GM19043 (cell line): Measurements from ENCODE around the gene ADRB2.

Experiments used
- ATAC-seq: cut with Tn5 transposase; IDR thresholded peaks from one replicate; pipeline ENCODE4 v1.9.1; 2021; ENCODE audit warnings: low read depth; ENCODE audit not compliant: unreplicated experiment

Gene ADRB2

DNA sequence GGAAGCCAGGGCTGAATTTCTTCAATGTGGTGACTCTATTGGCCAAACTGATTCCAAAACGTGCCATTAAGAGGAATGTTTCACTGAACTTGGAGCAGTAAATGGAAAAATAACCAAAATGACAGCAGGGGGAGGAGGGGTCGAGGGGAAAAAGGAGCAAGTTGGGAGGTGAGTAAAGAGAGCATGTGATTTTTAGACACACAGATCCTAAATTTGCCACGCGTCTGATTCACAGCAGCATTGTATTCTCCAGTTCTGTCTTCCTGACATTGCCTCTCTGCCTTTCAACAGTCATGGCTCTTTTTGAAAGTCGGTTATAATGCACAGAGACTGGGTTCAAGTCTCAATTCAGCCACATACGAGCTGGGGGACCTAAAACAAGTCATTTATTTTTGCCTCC, 22.0 kb upstream of the ADRB2 start:
- ATAC-seq, result no peak

DNA sequence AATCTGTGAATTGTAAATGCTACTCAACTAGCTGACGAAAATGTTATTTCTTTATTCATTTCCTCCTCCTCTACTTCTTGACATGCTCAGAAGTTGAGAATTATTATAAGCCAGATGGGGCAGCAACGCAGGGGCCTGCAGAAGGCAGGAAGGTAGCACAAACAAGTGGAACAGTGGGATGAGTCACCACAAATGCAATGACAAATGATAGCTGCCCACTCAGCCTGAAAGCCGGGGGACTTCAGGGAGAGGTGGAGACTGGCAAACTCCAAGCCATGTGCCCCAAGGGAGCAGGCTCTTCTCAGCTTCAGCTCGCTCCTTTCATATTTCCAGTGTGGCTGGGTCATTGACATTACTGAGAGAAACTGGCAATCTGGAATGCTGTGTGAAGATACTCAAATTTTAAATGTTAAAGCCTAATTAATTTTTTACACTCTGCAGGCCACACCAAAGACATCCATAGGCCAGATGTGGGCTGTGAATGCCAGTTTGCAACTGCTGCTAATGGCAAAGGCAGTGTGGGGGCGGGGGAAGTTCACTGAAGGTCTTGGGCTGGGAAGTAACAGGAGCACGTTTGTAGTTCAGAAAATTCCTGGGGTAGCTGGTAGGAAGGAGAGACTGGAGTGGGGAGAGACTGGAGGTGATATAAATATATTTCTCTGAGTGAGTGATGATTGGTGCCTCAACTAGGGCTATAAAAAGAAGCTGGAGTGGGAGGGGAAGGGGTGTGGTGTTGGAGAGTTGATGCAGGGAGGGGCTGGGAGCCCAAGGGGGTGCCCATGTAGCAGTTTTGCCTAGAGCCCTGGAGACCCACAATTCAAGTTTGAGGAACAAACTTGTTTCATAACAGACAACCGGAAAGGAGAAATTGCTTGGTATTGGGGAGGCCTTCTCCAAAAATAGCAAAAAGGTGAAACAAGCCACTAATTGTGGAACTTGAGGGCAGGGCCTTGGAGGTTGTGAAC, 20.8 kb upstream of the ADRB2 start:
- peak; percentile 38 for ATAC-seq

DNA sequence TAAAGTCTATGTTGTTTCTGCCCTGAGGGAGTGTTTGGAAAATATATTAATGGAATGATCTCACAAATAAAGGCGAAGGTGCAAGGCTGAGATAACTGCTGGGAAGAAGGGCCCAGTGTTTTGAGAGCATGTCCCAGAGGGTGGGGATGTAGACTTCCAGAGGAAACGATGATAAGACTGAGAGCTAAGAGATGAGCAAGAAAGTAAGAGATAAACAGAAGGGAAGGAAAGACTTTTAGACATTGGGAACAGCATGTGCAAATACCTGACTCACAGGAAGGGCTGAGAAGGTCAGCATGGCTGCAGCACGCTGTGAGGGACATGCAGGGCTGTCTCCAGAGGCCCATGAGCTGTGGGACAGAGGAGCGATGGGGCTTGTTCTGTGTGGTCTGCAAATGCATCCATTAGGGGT, 19.9 kb upstream of the ADRB2 start:
- no peak for ATAC-seq

DNA sequence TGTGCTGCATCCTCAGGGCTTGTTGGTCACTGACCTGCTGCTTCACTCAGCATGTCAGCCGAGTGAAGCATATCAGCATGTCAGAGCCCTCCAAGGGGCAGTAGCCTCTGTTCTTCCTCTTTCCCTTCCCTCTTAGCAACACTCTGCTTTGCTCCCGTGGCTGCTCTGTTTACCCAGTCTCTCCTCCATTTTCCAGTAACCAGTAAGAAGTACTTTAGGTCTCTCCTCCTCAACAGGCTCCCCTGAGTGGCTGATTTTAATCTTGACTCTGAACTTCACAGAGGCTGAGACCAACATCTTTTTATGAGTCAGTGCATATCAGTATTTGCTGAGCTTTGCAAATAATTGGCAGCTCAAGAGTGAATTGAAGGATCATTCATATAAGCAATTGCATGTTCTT, 18.6 kb upstream of the ADRB2 start:
- no peak for ATAC-seq

DNA sequence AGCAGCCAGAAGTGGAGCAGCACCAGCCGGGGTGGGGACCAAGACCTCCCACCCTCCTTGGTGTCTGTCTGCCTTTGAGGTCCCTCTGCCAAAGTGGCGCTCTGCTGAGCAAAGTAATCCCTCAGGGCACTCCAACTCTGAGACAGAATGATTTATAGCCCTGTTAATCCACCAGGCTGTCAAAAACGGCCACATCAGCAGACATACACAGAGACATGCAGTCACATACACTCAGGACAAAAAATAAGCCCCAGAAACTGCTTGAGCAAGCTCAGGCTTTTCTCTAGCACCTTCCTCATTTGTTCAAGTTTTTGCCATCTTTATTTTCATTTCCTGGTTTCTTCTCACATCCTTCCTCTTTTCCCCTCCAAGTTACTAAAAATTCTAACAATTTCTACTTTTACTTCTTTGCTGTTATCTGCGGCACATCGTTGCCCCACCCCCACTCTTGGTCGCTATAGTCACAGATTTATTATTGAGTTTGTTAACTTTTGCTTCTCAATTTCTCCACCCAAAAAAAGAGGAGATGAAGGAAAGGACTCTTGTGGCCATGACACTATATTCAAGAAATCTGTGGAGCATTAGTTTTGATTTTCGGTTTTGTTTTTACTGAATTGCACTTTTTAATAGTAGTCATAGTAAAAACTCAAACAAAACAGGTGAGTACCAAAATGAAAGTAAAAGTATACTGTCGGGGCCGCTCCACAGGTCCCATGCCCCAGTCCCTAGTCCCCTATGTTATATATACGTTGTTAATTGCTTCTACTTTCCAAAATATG, 17.4 kb upstream of the ADRB2 start:
- peak; percentile 58 for ATAC-seq

DNA sequence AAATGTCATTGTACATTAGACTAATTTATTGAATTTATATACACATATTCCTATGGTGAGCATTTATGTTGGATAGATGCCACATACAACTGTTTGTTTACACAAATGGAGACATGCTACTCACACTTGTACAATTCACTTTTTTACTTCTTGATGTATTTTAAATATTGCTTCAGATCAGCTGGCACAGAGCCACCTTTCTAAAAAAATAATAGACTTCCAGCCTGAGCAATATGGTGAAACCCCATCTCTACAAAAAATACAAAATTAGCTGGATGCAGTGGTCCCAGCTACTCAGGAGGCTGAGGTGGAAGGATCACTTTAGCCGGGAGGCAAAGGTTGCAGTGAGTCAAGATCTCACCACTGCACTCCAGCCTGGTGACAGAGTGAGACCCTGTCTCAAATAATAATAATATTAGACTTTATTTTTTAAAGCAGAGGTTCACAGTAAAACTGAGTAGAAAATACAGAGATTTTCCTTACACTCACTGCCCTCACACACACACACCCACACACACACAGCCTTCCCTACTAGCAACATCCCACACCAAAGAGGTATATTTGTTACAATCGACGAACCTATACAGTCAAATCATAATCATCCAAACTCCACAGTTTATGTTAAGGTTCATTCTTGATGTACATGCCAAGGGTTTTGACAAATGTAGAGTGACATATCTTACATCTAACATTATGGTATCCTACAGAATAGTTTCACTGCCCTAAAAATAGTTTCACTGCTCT, 16.5 kb upstream of the ADRB2 start:
- no peak for ATAC-seq

DNA sequence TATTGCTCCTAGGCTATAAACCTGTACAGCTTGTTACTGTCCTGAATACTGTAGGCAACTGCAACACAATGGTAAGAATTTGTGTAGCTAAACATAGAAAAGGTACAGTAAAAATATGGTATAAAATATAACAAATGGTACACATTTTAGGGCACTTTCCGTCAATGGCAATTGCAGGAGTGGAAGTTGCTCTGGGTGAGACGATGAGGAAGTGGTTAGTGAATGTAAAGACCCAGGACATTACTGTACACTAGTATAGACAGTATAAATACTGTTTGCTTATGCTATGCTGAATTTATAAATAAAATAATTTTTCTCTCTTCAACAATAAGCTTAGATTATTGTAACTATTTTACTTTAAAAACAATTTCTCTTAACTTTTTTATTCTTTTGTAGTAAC, 15.6 kb upstream of the ADRB2 start:
- no peak for ATAC-seq

DNA sequence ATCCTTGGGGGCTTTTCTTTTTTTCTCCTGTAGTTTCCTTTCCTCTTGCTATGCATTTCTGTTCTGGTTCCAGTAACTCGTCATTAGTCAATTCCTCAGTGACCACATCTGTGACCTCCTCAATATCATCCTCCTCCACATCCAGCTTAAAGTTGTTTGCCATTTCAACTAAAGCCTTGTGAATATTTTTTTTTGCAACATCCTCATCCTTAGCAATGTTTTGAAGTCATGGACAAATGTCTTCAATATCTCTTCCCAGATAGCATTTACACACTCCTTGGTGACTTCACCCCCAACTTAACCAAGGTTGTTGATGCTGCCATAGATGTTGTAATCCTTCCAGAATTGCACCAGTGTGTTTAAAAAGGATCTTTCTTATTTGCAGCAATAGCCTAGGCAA, 14.7 kb upstream of the ADRB2 start:
- ATAC-seq, result no peak

DNA sequence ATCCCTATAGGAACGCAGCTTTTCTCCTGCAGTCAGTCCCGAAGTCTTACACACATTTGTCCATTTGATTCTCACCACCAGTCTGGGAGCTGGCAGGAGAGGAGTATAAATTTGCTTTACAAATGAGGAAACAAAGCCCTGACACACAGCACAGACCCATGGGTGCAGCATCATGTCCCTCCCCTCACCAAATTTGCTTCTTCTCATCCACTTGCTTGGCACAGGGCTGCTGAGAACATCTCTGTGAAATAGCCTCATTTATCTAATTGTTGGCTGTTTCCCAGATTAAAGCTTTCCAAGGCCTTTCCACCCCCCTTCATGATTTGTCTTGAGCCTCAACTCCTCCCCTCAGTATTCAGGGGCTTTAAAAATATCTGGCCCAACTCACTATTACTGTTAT, 11.3 kb upstream of the ADRB2 start:
- no peak for ATAC-seq

DNA sequence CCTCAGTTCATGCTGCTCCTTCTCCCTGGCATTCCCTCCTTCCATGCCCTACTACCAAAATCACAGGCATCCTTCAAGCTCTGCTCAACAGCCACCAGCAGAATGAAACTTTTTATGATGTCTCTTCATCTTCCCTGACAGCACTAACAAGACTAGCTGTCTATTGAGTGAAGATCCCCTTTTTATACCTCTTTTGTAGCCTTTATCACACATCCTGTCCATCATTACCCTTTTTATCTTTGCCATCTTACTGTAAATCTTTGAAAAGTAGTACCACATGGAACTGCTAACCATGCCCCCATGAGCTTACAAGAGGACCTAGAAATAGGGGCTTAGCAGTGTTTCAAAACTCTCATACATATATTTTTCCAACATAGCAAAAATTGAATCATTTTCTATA, 10.8 kb upstream of the ADRB2 start:
- no peak for ATAC-seq

DNA sequence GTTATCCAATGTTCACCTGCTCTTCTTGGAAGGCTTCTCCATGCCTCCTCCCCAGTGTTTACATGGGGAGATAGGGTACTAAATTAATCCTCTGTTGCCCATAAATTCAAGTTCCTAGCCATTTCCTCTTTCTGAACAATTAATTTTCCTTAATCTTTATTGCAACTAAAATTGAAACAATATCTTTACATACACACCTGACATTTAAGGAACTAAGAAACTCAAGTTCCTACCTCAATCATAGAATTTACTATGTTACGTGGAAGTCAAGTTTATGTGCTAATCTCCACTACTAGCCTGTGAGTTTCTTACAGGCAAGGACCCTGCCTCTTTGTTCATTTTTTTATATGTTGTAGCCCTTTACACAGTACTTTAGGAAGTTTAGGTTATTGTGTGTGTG, 10.1 kb upstream of the ADRB2 start:
- no peak for ATAC-seq

DNA sequence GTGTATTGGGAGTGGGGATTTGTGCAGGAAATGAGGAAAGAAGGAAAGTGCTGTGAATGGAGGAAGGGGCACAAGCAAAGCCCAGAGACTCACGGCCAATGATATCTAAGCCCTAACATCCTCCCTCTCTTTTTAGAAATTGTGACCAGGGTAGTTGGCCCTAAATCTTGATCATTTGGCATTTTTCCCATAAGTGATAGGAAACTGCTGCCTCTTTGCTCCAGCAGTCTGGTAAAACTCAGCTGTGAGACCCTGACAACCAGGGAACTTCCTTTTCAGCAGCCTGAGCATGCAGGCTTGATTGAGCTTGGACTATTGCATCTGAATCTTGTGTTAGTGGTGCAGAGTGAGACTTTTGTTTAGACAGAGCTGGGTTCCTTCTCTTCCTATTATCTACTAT, 9.6 kb upstream of the ADRB2 start:
- no peak for ATAC-seq

DNA sequence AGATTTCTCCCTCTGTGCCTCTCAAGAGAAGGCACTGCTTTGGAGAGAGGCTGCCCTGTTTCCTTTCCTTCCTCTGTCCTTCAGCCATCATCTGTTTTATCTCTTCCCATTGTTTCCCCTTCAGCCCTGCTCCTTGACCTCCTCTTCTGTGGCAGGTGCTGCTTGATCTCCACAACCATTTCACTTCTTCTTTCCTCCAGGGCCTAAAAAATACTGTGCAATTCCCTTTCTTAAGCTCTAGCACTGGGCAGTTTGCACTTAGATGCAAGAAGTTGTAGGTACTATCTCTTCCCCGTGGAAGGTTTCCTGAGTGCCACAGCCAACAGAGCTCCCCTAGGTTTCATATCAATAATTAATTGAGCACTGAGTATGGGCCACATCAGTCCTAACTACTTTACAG, 8.8 kb upstream of the ADRB2 start:
- no peak for ATAC-seq

DNA sequence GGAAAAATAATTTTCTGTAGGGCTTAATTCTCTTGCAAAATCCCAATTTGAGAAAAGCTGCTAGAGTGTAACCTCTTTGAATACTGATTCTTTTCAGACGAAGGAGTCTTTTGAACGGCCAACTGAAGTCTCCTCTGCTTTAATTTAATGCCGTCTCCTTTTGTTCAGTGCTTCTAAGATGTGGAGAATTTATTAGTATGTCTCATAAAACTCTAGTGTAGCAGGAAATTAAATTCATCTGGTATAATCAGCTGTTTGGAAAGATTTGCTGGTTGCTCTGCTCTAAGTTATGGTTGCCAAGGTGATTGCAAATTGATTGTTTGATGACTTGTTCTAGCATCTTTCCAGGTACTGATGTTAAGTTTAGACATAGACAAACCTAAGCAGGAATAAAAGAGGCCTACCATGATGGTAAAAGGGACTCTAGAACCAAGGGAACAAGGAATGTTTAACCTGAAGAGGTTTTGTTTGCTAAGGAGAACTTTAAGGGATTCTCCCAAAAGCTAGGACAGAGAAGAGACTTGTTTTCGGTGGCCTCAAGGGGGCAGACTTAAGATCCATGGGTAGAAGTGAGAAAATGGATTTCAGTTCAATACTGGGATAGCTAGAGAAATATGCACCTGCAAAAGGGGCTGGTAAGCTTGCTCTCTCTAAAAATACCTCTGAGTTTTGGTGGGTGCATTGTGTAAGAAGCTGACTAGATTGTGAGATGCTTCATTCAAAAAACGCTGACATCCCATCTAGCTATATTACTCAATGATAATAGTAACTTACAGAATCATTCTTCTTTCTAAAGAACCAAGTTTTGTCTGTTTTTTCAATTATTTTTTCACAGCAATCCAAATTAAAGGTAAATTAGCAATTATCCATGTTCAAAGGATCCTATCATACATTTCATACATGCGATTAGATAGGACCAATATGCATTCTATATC, 5.7 kb upstream of the ADRB2 start:
- no peak for ATAC-seq

DNA sequence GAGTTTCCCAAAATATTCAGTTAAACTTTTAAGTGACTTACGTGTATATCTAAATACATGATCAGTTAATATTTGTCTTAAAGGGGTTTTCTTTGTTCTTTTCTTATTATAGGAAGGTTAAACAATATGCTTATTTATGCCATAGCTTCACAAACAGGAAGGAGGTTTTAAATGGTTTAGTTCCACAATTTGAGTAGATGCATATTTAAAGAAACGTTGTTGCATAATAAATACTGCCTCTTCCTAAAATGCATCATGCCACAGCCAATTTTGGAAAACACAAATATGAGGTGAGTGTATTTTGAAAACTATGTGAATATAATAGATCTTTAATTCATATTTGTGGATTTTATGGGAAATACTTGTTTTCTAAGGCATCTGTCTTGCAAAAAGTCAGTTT, 2.5 kb upstream of the ADRB2 start:
- no peak for ATAC-seq

DNA sequence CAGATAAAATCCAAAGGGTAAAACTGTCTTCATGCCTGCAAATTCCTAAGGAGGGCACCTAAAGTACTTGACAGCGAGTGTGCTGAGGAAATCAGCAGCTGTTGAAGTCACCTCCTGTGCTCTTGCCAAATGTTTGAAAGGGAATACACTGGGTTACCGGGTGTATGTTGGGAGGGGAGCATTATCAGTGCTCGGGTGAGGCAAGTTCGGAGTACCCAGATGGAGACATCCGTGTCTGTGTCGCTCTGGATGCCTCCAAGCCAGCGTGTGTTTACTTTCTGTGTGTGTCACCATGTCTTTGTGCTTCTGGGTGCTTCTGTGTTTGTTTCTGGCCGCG, 727 bp upstream of the ADRB2 start:
- no peak for ATAC-seq

DNA sequence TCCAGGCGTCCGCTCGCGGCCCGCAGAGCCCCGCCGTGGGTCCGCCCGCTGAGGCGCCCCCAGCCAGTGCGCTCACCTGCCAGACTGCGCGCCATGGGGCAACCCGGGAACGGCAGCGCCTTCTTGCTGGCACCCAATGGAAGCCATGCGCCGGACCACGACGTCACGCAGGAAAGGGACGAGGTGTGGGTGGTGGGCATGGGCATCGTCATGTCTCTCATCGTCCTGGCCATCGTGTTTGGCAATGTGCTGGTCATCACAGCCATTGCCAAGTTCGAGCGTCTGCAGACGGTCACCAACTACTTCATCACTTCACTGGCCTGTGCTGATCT, 294 bp downstream of the ADRB2 start:
- ATAC-seq, result peak; percentile 14

DNA sequence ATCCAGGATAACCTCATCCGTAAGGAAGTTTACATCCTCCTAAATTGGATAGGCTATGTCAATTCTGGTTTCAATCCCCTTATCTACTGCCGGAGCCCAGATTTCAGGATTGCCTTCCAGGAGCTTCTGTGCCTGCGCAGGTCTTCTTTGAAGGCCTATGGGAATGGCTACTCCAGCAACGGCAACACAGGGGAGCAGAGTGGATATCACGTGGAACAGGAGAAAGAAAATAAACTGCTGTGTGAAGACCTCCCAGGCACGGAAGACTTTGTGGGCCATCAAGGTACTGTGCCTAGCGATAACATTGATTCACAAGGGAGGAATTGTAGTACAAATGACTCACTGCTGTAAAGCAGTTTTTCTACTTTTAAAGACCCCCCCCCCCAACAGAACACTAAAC, 1.3 kb downstream of the ADRB2 start:
- no peak for ATAC-seq

DNA sequence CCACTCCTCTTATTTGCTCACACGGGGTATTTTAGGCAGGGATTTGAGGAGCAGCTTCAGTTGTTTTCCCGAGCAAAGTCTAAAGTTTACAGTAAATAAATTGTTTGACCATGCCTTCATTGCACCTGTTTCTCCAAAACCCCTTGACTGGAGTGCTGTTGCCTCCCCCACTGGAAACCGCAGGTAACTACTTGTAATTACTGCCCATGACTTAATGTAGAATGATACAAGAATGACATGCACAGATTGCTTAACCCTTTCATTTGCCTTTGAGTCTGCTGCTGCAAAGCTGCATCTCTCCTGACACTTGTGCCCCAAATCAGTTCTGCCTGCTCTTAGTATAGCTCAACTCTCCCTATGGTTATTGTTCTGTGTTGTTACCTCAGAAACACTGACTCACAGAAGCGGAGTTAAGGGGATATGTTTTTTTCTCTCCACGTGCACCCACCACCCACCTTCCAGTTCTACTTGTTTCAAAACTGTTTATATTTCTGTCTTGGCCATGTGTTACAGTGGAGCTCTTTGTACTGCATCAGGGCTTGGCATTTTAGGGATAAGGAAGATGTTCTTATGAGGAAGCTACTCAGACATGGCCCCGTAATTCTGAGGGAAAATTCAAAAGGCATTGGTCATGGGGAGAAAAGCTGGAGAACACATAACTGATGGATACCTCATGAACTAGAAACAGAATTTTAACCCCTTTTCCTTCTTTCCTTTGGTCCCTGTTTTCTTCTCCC, 2.3 kb downstream of the ADRB2 start:
- ATAC-seq, result no peak

DNA sequence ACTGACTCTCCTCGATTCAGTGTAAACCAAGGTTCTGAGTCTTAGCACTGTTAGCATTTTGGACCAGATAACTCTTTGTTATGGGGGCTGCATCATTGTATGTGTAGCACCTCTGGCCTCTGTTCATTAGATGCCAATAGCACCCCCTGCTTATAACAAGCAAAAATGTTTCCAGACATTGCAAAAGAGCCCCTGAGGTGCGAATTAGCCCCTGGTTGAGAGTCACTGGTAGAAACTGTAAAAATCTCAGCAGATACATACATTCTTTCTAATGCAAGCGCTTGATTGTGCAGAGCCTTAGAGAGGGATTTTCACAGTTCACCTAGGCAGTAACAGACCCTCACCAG, 2.8 kb downstream of the ADRB2 start:
- ATAC-seq, result no peak
